ENCODE data around the gene PIK3R1. TPM values are rescaled to one million over a fixed set of nuclear protein-coding genes. Genes with fewer than 3 reads are reported as not detected.

The PIK3R1 gene
- total RNA-seq, 1 donor: 73.8 TPM

GRCh38 chr5:68303038-68303738, 87.6 kb downstream of the PIK3R1 start:
- TF ChIP-seq CTCF (IDR thresholded peaks at IDR 0.05; ENCODE audit: insufficient read depth, low read depth, low read length): no peak
- H3K4me3 ChIP-seq (ENCODE audit: low read depth, low read length): no peak overlapping the region
- peak; percentile 52 for DNase-seq (ENCODE audit: low read depth)

- DNase-seq (ENCODE audit: low read depth): peak; percentile 30
- no peak for TF ChIP-seq CTCF (IDR thresholded peaks at IDR 0.05; ENCODE audit: insufficient read depth, low read depth, low read length)
- H3K4me3 ChIP-seq (ENCODE audit: low read depth, low read length): no peak overlapping the region
Measured at GRCh38 chr5:68303754-68304420, 88.3 kb downstream of the PIK3R1 start.

- TF ChIP-seq CTCF (IDR thresholded peaks at IDR 0.05; ENCODE audit: insufficient read depth, low read depth, low read length): no peak
- DNase-seq (ENCODE audit: low read depth): peak; percentile 41
- no peak overlapping the region for H3K4me3 ChIP-seq (ENCODE audit: low read depth, low read length)
Measured at GRCh38 chr5:68304421-68305052, 89.0 kb downstream of the PIK3R1 start.

GRCh38 chr5:68305223-68305870, 89.8 kb downstream of the PIK3R1 start:
- no peak overlapping the region for H3K4me3 ChIP-seq (ENCODE audit: low read depth, low read length)
- DNase-seq (ENCODE audit: low read depth): no peak
- no peak for TF ChIP-seq CTCF (IDR thresholded peaks at IDR 0.05; ENCODE audit: insufficient read depth, low read depth, low read length)

- H3K4me3 ChIP-seq (ENCODE audit: low read depth, low read length): no peak overlapping the region
- no peak for DNase-seq (ENCODE audit: low read depth)
- no peak for TF ChIP-seq CTCF (IDR thresholded peaks at IDR 0.05; ENCODE audit: insufficient read depth, low read depth, low read length)
Measured at GRCh38 chr5:68306361-68307014, 90.9 kb downstream of the PIK3R1 start.

GRCh38 chr5:68313336-68313735, 97.8 kb downstream of the PIK3R1 start:
- TF ChIP-seq CTCF (IDR thresholded peaks at IDR 0.05; ENCODE audit: insufficient read depth, low read depth, low read length): no peak
- no peak for DNase-seq (ENCODE audit: low read depth)

More at GRCh38 chr5:68313336-68313735, 97.8 kb downstream of the PIK3R1 start:
- no peak overlapping the region for H3K4me3 ChIP-seq (ENCODE audit: low read depth, low read length)
